GM21447 (cell line): ENCODE data around the gene EIF5AL1.
"Not testable (repeated sequence)": the region's sequence is repeated elsewhere in the genome, so short reads cannot be mapped to it uniquely, and the experiment has no call there.

Source experiments
- ATAC-seq: cut with Tn5 transposase; IDR thresholded peaks from one replicate; pipeline ENCODE4 v1.9.1; 2021; ENCODE audit not compliant: unreplicated experiment

Gene EIF5AL1

DNA sequence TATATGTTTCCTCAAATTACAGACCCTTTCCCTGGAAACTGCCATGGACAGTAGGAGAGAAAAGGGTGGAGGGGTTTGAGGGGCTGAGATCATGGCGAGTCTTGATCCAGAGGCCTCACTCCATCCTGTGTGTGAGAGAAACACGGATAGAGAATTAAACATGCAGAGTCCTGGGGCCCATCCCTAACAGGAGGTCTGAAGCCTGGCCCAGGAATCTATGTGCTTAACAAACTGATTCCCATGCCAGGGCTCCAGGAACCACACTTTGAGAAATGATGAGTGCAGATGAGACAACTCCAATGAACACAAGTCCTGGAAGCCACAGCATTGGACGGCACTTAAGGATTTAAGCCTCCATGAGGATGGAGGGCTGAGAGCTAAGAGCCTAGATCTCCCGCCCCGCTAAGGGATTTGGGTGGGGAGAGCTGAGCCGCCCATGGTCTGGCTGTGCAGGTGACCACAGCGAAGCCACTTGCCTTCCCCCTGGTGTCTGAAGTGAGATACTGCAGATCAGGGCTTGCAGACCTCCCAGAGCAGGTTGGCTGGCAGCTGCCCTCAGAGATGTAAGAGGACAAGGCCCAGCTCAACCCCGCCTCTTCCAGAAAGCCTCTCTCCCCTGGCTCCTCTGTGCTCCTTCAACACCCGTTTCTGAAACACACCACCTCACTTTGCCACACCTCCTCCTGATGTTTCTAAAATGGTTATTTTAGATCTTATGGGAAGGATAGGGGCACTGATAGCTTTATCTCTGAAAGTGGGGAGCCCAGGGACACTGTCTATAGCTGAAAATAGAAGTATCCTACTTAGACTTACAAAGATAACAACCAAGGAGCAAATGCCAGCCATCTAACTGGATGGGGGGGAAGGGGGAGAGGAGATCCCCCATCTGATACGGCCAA, 24.8 kb upstream of the EIF5AL1 start:
- peak; percentile 67 for ATAC-seq

DNA sequence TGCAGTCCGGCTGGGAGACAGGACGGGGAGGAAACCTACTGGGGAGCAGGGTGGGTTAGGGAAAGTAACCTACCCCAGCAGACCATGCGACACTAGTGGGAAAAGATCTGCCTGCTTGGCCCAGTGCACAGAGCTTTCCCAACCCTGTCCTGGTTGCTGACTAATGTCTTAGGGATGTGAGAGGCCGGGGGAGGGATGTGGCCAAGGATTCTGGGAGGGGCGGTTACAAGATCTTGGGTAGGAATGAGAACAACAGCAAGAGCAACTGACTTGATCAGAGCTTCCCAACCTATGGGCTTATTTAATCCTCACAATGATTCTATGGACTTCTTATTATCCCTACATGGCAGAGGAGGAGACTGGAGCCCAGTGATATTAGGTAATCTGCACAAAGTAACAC, 24.0 kb upstream of the EIF5AL1 start:
- ATAC-seq, result no peak

DNA sequence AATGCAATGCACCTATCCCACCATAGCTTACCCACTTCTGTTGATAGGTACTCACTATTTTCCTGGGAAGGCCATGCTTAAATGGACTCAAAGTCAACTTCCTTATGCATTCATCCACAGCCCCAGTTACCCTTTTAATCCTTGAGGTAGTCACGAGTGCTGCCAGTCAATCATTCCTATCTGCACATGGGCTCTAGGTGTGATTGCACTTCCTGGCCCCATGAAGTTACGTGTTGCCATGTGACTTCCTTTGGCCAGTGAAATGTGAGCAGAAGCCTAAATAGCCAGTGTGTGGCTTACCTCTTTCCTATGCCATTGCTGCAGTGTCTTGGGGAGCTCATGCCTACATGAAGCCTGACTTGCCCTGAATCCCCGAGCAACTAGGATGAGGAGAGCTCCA, 23.5 kb upstream of the EIF5AL1 start:
- no peak for ATAC-seq

DNA sequence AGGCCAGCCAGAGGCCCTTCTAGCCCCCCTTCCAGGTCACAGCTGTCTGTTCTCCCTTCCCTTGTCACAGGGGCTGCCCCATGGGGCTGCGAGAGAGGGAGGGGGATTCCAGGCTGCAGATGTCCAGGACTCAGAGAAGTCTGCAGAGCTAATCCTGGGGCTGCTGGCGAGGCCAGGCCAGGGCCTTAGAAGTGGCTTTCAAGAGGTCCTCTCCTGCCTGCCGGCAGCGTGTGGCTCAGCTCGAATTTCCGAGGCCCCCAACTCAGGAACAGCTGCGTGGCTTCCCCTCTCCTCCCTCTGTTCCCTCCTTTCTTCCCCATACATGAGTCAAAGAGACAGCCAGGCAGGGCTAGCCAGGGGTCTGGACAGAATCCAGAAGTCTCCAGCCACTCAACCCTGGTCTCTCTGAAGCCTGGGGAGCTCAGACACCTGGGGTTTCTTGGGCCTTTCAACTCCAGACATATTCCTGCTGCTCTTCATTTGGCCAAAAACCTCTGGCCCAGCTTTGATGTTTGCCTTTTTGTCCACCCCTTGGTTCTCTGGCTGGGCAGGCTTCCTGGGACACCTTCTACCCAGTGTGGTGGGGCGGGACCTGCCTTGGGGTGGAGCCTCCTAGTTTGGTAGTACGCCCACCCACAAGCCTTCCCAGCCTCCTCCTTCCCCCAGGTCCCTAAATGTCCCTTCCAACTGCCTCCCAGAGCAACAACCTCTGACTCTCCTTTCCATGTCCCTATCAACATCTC, 21.8 kb upstream of the EIF5AL1 start:
- ATAC-seq, result no peak

DNA sequence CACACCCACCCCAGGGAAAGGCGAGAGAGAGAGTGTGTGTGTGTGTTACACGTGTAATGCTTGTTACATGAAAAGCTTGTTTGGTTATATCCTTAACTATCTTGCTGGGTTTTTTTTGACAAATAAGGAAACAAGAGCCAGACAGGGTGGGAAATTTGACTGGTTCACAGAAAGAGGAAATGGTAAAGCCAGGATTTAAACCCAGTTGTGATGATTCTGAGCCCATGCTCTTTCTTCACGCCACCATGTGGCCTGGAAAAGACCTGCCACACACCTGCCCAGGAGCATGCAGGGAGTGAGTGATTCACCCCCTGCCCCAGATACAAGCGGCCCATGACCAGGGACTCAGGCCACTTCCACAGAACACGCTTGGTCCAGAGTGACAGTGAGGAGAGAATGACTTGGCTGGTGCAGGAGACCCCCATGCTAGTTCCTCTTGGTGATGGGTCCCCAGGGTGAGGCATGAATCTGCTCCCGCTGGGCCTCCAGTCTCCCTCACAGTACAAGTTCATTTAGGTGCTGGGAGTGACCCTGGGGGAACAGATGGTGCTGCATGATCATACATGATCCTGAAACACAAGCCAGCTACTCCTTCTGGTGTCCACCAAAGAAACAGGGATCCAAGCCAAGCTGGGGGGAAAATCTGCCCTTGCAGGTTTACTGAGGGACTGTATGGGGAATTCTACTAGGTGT, 21.0 kb upstream of the EIF5AL1 start:
- ATAC-seq, result no peak

DNA sequence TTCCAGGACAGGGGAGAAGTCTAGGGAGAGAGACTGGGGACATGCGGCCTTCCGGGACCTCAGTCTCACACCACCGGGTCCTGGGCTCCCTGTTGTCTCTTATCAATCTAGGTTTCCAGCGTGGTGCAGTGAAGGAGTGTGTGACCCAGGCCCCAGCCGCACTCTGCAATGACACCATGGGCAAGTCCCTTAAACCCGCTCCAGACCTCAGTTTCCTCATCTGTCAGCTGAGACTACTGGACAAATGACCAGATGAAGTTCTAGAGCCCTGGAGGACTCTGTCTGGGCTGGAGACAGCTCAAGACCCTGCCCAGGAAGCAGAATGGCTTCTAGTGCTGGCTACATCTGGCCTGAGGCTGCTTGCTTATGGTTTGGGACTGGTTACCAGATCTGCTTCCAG, 20.1 kb upstream of the EIF5AL1 start:
- ATAC-seq, result no peak

DNA sequence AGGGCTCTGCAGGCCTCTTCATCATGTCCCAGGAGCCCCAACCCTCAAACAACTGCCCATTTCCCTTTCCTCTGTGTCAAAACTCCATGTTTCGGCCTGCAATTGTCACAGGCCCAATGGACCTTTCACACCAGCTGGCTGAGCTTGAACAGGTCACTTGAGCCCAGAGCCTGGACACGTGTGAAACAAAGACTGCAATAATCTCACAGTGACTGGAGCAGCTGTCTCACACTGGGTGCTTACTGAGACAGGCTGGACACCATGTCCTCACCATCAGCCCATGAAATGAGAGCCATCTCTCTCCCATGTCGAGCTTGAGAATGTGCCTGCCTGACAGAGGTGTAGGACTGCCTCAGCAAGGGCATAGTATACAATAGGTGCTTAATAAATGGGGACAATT, 19.5 kb upstream of the EIF5AL1 start:
- ATAC-seq, result no peak

DNA sequence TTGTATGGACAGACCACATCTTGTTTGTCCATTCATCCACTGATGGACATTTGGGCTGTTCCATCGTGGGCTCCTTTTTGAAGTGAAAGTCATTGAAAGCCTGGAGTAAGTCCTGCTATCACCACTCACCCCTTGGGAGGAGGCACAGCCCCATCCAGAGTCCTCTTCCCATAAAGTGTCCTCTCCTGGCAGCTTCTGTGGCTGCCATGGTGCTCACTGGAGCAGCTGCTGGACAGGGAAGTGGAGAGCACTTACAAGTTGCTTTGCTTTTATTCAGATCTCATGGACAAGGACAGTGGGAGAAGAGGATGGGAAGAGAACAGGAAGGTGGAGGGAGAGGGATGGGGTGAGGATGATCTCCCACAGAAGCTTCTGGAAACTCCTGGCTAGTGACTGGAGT, 18.5 kb upstream of the EIF5AL1 start:
- ATAC-seq, result no peak

DNA sequence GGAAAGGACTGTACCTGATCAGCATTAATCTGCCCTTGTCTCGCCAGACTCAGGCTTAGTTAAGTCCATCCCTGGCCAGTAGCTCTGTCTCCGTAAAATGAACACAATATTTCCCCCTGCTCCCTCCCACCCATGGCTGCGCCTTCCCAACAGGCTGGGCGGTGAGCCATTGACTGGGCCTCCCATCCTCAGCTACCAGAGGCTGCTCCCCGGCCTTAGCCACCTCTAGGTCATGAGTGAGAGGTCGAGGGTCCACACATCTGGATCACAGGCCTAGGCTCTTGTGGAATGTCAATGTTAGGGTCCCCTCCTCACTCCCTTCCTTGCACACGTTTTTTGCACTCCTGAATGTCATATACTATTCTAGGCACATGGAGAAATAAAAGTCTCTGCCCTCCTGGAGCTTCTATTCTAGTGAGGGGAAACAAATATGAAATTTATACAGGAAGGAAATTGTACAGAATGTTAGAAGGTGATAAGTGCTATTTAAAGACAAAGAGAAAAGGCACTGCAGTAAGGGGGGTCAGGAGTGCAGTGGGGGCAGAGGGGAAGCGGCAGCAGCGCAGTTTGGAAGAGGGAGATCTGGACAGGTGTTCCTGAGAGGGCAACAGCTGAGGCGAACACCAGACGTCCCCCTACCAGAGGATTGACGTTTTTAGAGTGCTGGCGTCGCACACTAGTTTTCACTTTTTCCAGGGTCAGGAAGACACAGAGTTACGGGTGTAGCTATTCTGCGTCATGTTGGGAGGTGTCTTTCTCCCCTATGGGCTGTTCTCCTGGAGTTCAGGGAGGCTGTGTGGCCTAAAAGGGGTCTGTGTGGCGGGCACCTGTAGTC, 17.2 kb upstream of the EIF5AL1 start:
- ATAC-seq, result no peak

DNA sequence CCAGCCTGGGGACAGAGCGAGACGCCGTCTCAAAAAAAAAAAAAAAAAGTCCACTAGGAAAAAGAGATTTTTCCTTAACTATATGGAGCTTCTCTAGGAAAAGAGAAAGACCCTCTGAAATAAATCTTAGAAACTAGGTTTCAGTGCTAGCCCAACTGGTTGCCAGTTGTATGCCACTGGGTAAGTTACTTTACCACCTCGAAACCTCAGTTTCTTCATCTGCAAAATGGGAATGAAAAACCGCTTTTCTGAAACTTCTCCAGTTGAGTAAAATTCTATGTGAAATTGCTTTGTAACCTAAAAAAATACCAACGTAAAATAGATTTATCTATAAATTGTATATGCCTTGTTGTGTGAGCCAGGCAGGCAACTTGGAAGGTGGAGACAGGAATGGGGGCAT, 16.5 kb upstream of the EIF5AL1 start:
- ATAC-seq, result no peak

DNA sequence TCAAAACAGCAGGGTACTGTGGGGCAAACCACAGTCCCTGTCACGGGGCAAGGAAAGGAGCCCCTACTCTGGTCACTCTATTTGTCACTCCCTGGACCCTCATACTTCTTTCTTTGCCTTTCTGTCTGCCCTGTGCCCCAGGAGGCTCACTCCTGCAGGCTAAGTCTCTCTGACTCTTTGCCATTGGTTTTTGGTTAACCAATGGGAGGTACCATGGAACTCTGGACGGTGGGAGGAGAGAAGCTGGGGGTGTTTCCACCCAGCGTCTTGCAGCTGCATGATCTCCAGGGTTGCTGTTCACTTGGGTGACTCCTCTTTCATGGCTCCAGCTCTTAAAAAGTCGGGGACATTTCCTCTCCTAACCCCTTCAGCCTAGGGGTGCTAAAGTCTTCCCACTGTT, 15.4 kb upstream of the EIF5AL1 start:
- no peak for ATAC-seq

DNA sequence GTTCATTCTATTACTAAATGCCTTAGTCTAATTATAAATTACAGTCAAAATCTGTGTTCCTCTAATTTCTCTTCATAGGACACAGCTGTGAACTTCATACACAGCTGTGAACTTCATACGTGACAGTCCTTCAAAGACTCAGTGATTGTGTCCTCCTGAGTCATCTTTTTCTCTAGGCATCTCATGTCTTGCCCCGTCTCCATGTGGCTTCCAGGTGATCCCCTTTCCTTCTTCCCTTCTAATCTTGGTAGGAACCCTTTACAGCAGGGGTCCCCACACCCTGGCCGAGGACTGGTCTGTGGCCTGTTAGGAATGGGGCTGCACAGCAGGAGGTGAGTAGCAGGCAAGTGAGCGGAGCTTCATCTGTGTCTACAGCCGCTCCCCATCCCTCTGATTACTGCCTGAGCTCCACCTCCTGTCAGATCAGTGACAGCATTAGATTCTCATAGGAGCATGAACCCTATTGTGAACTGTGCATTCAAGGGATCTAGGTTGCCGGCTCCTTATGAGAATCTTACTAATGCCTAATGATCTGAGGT, 14.0 kb upstream of the EIF5AL1 start:
- ATAC-seq, result no peak

DNA sequence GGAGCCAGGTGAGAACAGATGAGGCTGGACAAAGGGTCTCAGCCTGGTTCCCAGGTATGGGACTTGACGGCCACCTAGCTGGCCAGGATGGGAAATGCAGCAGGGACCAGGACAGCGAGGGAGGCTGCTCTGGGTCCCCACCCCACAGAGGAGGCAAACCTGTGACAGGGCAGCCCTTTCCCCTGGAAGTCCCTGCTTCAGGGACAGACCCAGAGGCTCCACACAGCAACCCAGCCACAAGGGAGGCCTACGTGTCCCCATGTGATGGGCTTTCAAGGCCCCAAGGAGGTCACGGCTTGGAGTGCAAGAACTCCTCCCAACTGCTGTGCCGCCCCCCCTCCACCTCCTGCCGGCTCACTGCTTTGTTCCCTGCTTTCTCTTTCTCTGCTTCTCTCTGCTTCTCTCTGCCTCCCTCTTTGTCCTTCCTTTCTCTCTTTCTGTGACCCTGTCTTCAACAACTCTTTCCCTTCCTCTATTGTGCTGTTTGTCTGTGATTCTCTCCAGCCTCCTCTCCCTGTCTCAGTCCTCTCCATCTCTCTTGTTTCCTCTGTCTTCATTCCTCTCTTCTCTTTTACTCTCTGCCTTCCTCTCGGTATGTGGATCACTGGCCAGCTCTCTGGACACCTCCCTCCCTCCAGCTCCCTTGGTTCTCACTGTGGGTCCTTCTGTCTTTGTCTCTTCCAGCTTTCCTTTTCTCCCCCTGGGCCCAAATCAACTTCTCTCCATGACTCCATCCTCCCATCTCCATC, 9.6 kb upstream of the EIF5AL1 start:
- ATAC-seq, result no peak

DNA sequence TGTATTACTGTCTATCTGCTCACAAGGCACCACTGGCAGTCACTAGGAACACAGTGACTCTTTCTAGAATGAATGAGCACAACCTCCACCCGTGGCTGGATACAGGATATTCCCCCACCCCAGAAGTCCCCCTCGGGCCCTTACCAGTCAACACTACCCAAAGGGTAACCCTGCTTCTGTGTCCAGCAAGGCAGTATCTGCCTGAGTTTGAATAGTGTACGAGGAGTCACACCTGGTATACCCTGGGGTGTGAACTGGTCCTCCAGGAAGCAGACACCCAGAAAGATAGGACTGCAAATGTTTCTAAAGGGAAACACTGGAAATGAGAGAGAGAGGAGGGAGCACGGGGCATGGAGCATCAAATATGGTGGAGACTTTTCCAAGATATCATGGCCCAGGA, 8.5 kb upstream of the EIF5AL1 start:
- not testable (repeated sequence) for ATAC-seq

DNA sequence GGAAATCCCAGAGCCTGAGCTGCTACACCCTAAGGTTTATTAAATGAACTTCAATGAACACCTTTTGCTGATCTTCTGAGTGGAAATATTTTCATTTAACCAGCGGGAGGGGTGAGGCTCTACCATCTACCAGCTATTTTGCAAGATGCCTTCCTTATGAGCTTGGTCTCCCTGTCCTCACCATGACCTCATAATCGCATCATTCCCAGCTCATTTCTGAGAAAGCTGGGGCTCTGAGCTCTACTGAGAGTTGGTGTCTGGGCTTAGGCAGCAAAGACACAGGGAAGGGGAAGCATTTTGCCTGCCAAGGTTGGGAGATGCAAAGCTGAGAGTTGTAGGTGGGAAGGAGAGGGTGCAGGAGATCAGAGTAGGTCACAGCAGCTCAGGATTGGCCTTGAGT, 7.8 kb upstream of the EIF5AL1 start:
- not testable (repeated sequence) for ATAC-seq

DNA sequence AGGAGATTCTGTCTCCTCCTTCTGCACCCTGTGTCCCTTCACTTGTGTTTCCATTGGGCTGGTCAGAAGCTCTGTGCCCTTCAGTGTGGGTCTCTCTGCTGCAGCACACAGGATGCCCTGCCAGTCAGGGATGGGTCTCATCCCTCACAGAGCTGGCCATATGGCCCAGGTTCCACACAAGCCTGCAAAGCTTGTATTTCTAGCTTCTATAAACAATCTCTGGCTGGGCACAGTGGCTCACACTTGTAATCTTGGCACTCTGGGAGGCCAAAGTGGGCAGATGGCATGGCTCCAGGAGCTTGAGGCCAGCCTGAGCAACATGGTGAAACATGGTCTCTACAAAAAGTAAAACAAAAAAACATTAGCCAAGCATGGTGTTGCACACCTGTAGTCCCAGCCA, 7.0 kb upstream of the EIF5AL1 start:
- not testable (repeated sequence) for ATAC-seq

DNA sequence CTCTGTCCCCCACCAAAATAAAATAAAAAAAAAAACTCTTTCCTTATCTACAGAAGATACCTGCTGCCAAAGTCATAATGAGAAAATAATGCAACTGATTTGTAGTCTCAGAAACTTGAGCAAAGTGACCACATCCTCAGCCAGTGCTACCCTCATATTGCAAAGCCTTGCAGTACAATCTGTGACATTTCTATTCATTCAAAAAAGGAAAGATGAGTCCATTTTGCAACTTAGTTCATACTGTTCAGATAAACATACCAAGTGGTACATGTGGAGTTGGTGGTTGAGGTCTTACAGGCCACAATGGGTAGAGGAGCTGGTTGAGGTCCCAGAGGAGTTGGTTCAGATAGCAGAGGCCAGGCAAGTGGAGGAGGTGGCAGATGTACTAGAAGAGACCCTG, 6.5 kb upstream of the EIF5AL1 start:
- ATAC-seq, result no peak

DNA sequence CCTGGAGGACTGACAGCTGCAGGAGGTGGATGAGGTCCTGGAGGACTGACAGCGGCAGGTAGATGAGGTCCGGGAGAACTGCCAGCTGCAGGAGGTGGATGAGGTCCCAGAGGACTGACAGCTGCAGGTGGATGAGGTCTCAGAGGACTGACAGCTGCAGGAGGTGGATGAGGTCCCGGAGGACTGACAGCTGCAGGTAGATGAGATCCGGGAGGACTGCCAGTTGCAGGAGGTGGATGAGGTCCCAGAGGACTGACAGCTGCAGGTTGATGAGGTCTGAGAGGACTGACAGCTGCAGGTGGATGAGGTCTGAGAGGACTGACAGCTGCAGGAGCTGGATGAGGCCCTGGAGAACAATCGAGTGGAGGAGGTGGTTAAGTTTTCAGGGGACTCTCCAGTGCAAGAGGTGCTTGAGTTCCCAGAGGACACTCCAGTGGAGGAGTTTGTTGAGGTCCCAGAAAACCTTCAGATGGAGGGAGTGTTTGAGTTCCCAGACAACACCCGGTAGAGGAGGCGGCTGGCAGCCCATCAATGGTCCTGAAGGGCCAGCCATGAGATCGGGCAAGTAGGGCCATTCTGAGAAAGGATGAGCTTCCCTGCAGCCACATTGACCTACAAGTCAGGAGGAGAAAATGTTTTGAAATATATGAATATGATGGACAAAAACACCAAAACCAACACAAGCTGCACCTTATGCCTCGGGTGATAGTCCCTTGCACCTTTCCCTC, 4.7 kb upstream of the EIF5AL1 start:
- ATAC-seq, result no peak

DNA sequence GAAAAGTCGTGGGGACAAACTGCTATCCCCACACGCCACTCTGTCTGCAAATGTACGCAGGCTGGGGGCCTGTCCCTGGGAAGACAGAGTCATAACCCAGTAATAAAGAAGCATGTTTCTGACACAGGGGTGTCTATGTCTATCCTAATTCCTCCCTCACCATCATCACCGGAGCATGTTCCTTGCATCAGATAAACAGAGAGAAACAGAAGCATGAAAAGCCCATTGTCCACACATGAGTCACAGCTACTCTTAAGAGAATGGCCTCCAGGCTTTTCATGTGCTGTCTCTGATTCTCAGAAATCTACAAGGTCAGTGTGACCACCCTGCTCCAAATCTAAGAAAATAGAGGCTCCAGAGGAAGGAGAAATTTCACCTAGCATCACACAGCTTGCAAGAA, 4.1 kb upstream of the EIF5AL1 start:
- ATAC-seq, result not testable (repeated sequence)
